ENCODE results near the gene ROGDI.

GRCh38 chr16:4800290-4801041 is 2.0 kb downstream of the ROGDI start:
- TF ChIP-seq CTCF (IDR thresholded peaks at IDR 0.05): no peak
- no peak for TF ChIP-seq POLR2A (IDR thresholded peaks at IDR 0.05)

Measured in esophagus squamous epithelium (tissue), 4 donors.